Measurements from ENCODE around the gene ECEL1. TPM values are rescaled to one million over a fixed set of nuclear protein-coding genes. Genes with fewer than 3 reads are reported as not detected.

Gene ECEL1
- total and polyA plus RNA-seq, 9 of the 15 experiments (the other 6 are each of a cell fraction or from before 2014, with no cell fraction given) = 0.09 TPM; not detected in 8

- Histone ChIP-seq H3K9ac (ENCODE audit: insufficient read depth in 1 of 2, low read depth in 2 of 2, low read length in 2 of 2) (no peak overlapping the region), H3K9me1 (ENCODE audit: control insufficient read depth, insufficient read depth, low read length) (no peaks in the 10 kb centered on the region), H3K4me3 (no peak overlapping the region), H3K79me2 (ENCODE audit: control insufficient read depth, insufficient read depth, low read length) (no peaks in the 10 kb centered on the region), H3K4me1 (replicated peaks in 1 of 2; ENCODE audit: control insufficient read depth in 2 of 2, insufficient read depth in 2 of 2, low read length in 2 of 2) (no peaks in the 10 kb centered on the region), H3K27me3 (ENCODE audit: control insufficient read depth in 2 of 2, insufficient read depth in 2 of 2, low read length in 2 of 2) (peaks cover 0 to 9% of the 10 kb centered on the region in 2 experiments; a peak in 1 of 5 replicates), H3K9me3 (replicated peaks; ENCODE audit: control insufficient read depth, insufficient read depth, low read depth, low read length) (no peaks in the 10 kb centered on the region), H3K27ac (ENCODE audit: extremely low read depth, low read depth, low read length) (no peak overlapping the region), H4K20me1 (replicated peaks; ENCODE audit: control insufficient read depth, insufficient read depth, low read length) (no peaks in the 10 kb centered on the region), H2AFZ (ENCODE audit: low read depth, low read length) (no peak overlapping the region), H3K36me3 (ENCODE audit: control insufficient read depth, insufficient read depth, low read length) (no peaks in the 10 kb centered on the region), H3K4me2 (ENCODE audit: insufficient read depth, low read length) (no peak overlapping the region)
- DNase-seq (ENCODE audit: extremely low read depth in 1 of 4, low spot score in 3 of 4) (no peak), ATAC-seq (no peak), FAIRE-seq (no peak)
- TF ChIP-seq TRIM24 (IDR thresholded peaks at IDR 0.05) (no peak), CBX1 (IDR thresholded peaks at IDR 0.05; ENCODE audit: low read depth) (no peak), STAG1 (CRISPR knock-in tag; IDR thresholded peaks at IDR 0.05; ENCODE audit: borderline replicate concordance) (no peak), MED1 (CRISPR knock-in tag; IDR thresholded peaks at IDR 0.05; ENCODE audit: borderline replicate concordance) (no peak), AFF4 (CRISPR knock-in tag; IDR thresholded peaks at IDR 0.05) (no peak), ZNF696 (CRISPR knock-in tag; conservative IDR thresholded peaks at IDR 0.05) (no peak), GATA2 (CRISPR knock-in tag; IDR thresholded peaks at IDR 0.05) (no peak), CHD2 (IDR thresholded peaks at IDR 0.05; ENCODE audit: low read depth, low read length) (no peak)
- BruUV-seq (replicated peaks) = no TSS peak
- in situ Hi-C loops (cut with MboI) = no loop called here
- ChIA-PET POLR2A (no interaction called here), CTCF (ENCODE audit: low intra/inter-chr PET ratio) (no interaction called here)
- 2% methylated on average over 7 of the region's 7 CpGs for WGBS (ENCODE audit: insufficient coverage, low coverage, missing lambda C conversion rate)
- intact Hi-C loops (cut with micrococcal nuclease) = no loop called here
Measured at GRCh38 chr2:232466221-232466620, 21.4 kb downstream of the ECEL1 start.
